Brain microvascular endothelial cell (primary cell): ENCODE results near the gene GRAMD1B.

ENCODE experiments used
- DNase-seq: peaks from one replicate; pipeline ENCODE4 v3.0.0-alpha.2; 2020
- H3K27ac ChIP-seq: fragments of 250-450 bp; sonication (Bioruptor Pico); 2 replicates; pipeline ENCODE4 v1.5.1; 2020; ENCODE audit warnings: mild to moderate bottlenecking, moderate library complexity
- H3K27me3 ChIP-seq: fragments of 250-450 bp; sonication (Bioruptor Pico); replicated peaks from 2 replicates; pipeline ENCODE4 v1.5.1; 2020; ENCODE audit warnings: mild to moderate bottlenecking
- H3K36me3 ChIP-seq: fragments of 250-450 bp; sonication (Bioruptor Pico); replicated peaks from 2 replicates; pipeline ENCODE4 v1.5.1; 2020; ENCODE audit warnings: mild to moderate bottlenecking
- H3K4me3 ChIP-seq: 2 replicates; pipeline ENCODE4 v1.5.1; 2011; ENCODE audit warnings: low read depth, mild to moderate bottlenecking, control low read depth, low read length, moderate library complexity
- in situ Hi-C: cut with HindIII; loops from 2 replicates; pipeline ENCODE4 v1.10.0; 2017; ENCODE audit warnings: low sequenced_read_pairs, low pct_ligation_motif_present
- TF ChIP-seq, protein P1 (sequence below): IDR thresholded peaks from 2 replicates; pipeline ENCODE4 v1.5.1; 2011; ENCODE audit warnings: low read depth, mild to moderate bottlenecking, moderate library complexity, low read length, control low read depth, inconsistent platforms; ENCODE audit errors: missing control alignments

GRAMD1B gene

DNA sequence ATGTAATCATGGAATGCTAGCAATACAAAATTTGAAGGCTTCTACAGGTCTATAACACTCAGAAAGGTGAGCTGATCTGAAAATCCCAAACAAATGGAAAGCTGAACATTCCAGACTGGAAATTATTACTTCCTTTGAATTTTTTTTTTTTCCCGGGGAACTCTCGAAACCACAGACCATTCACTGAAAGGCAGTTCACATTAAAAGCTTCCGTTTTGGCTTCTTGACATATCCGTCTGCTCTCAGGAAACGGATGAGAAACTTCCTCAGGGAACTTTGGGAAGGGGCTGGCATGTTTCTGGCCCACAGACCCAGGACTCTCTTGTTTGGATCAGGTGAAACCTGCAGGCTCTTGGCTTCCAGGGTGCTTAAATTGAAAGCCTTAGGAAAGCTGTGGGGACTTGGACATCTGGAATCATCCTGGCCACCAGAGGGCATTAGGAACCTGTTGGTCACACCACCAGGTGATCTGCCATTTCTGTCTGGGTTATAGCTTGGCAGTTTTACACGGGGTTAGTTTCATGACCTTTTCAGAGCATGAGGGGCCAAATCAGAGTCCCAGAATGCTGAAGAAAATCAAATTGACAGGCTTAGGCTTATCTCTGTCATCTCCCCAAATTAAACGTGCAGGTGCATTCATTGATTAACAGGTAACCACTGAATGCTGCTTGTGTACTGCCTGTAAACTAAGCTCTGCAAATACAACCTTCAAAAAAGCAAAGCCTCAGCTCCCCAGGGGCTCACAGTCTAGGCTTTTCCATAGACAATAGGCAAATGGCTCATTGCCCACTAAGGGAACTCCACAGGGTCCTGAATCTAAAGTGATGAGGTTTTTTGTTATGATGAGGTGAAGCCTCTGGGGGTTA, 22.7 kb upstream of the GRAMD1B start:
- in situ Hi-C loops = no loop called here
- Histone ChIP-seq H3K27ac (no peak overlapping the region), H3K27me3 (peaks cover 4% of the 10 kb centered on the region), H3K4me3 (no peak overlapping the region), H3K36me3 (no peaks in the 10 kb centered on the region)
- TF ChIP-seq, protein P1, sequence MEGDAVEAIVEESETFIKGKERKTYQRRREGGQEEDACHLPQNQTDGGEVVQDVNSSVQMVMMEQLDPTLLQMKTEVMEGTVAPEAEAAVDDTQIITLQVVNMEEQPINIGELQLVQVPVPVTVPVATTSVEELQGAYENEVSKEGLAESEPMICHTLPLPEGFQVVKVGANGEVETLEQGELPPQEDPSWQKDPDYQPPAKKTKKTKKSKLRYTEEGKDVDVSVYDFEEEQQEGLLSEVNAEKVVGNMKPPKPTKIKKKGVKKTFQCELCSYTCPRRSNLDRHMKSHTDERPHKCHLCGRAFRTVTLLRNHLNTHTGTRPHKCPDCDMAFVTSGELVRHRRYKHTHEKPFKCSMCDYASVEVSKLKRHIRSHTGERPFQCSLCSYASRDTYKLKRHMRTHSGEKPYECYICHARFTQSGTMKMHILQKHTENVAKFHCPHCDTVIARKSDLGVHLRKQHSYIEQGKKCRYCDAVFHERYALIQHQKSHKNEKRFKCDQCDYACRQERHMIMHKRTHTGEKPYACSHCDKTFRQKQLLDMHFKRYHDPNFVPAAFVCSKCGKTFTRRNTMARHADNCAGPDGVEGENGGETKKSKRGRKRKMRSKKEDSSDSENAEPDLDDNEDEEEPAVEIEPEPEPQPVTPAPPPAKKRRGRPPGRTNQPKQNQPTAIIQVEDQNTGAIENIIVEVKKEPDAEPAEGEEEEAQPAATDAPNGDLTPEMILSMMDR = peak; percentile 85
- peak; percentile 69 for DNase-seq

DNA sequence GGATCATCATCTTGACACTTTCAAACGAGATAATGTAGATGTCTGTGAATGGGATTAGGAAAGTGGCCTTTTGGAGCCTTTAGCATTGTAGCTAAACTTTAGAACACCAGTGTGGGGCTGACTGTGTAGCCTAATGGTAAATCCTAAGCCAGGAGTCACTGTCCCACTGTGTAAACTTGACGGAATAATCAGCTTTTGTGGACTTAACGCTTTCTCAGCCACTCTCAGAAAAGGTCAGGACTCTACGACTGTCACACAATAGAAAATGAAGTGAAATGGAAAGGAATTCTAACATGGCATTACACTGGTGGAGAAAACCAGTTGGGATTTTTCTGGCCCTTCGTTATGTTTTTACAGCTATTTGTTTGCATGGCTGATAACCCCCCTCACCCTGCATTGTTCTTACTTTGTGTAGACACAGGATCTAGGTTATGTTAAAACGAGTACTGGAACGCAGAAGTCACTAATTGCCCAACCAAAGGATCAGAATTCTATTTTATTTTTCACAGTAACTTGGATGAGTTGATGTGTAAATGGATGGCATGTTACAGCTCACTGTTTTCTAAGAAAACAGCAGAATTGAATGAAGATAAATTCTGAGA, 22.0 kb upstream of the GRAMD1B start:
- Histone ChIP-seq H3K27ac (no peak overlapping the region), H3K27me3 (peaks cover 4% of the 10 kb centered on the region), H3K4me3 (no peak overlapping the region), H3K36me3 (no peaks in the 10 kb centered on the region)
- TF ChIP-seq, protein P1 = no peak
- in situ Hi-C loops = no loop called here
- DNase-seq = no peak

GRCh38 chr11:123408619-123409455, 21.2 kb upstream of the GRAMD1B start:
- no peaks in the 10 kb centered on the region for H3K36me3 ChIP-seq
- in situ Hi-C loops = no loop called here
- TF ChIP-seq, protein P1 = no peak
- H3K4me3 ChIP-seq = no peak overlapping the region
- peaks cover 4% of the 10 kb centered on the region for H3K27me3 ChIP-seq
- no peak overlapping the region for H3K27ac ChIP-seq
- DNase-seq = no peak

GRCh38 chr11:123409456-123410217, 20.4 kb upstream of the GRAMD1B start:
- Histone ChIP-seq H3K27me3 (peaks cover 4% of the 10 kb centered on the region), H3K36me3 (no peaks in the 10 kb centered on the region), H3K27ac (no peak overlapping the region), H3K4me3 (no peak overlapping the region)
- TF ChIP-seq, protein P1 = no peak
- DNase-seq = no peak
- in situ Hi-C loops = no loop called here

GRCh38 chr11:123410218-123410549, 19.9 kb upstream of the GRAMD1B start:
- no peak for DNase-seq
- Histone ChIP-seq H3K27ac (no peak overlapping the region), H3K27me3 (peaks cover 4% of the 10 kb centered on the region), H3K4me3 (no peak overlapping the region), H3K36me3 (no peaks in the 10 kb centered on the region)
- TF ChIP-seq, protein P1 = no peak
- in situ Hi-C loops = no loop called here
